GM19438 (cell line): Measurements from ENCODE around the gene KIF26A.

ENCODE experiments used
- ATAC-seq: cut with Tn5 transposase; IDR thresholded peaks from one replicate; pipeline ENCODE4 v1.9.1; 2021; ENCODE audit warnings: low read depth; ENCODE audit not compliant: unreplicated experiment

KIF26A gene

DNA sequence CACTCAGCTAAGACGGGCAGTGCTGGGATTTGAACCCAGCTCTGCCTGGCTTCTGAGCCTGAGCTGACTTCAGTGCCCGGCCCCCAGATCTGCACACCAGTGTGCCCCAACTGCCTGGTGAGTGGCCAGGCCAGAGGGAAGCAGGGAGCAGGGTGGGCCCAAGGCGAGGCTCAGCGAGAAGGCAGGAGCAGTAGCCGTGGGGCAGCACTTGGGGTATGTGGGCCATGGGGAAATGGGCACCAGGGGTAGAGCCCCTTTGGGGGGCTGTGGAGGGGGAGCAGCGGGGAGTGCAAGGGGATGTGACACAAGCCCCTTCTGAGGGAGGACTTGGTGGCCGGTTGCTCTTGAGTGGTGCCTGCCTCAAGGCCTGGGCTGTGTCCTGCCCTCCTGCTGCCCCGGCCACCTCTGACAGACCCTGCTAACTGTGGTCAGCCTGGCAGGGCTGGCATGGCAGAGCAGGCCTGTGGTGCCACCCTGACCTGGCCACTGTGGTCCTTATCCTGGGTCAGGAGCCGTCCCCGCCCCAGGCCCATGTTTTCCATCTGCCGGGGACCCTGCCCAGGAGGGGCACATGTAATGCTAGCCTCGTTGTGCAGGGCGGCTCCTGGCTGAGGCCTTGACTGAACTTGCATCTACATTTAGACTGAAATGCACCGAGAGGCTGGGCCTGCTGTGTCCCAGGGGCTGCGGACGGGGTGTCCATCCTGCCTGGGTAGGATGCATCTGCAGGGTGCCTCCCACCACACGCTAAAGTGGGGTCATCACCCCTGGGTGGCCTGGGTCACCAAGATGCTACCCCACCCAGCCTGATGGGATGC lies 90.5 kb downstream of the KIF26A start:
- no peak for ATAC-seq

- ATAC-seq, result no peak
These were observed 91.2 kb downstream of the KIF26A start for GRCh38 chr14:104229534-104230055.

GRCh38 chr14:104230119-104230815 lies 91.9 kb downstream of the KIF26A start:
- no peak for ATAC-seq
